RWPE1 (cell line): ENCODE results near the gene COLQ.

Experiments
- CTCF ChIA-PET: fragments of 350-600 bp; sonication (Branson Sonifier 250); formaldehyde crosslinking; extraction: SDS; loops from one replicate; lab custom pipeline; 2021; lab: Yijun Ruan, JAX
- POLR2A ChIA-PET: fragments of 400-600 bp; formaldehyde crosslinking; extraction: SDS; loops from one replicate; lab custom pipeline; 2020; ENCODE audit warnings: antibody characterized with exemption; ENCODE audit not compliant: low non-redundant PET; lab: Yijun Ruan, JAX
- DNase-seq: peaks from one replicate; pipeline ENCODE4 v3.0.0; 2012; ENCODE audit warnings: low spot score
- H3K27ac ChIP-seq: fragments of 450-650 bp; 2 replicates; pipeline ENCODE4 v1.5.1; 2017
- TF ChIP-seq, protein P1 (sequence below): fragments of 450-650 bp; conservative IDR thresholded peaks from 2 replicates; pipeline ENCODE4 v1.5.1; 2017; ENCODE audit warnings: low read depth, mild to moderate bottlenecking

Gene COLQ

GRCh38 chr3:15403965-15404364 is 117.5 kb downstream of the COLQ start:
- no peak for DNase-seq
- H3K27ac ChIP-seq, result no peak overlapping the region
- TF ChIP-seq, protein P1, sequence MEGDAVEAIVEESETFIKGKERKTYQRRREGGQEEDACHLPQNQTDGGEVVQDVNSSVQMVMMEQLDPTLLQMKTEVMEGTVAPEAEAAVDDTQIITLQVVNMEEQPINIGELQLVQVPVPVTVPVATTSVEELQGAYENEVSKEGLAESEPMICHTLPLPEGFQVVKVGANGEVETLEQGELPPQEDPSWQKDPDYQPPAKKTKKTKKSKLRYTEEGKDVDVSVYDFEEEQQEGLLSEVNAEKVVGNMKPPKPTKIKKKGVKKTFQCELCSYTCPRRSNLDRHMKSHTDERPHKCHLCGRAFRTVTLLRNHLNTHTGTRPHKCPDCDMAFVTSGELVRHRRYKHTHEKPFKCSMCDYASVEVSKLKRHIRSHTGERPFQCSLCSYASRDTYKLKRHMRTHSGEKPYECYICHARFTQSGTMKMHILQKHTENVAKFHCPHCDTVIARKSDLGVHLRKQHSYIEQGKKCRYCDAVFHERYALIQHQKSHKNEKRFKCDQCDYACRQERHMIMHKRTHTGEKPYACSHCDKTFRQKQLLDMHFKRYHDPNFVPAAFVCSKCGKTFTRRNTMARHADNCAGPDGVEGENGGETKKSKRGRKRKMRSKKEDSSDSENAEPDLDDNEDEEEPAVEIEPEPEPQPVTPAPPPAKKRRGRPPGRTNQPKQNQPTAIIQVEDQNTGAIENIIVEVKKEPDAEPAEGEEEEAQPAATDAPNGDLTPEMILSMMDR, result no peak
- ChIA-PET POLR2A (no interaction called here), CTCF (no interaction called here)

DNA sequence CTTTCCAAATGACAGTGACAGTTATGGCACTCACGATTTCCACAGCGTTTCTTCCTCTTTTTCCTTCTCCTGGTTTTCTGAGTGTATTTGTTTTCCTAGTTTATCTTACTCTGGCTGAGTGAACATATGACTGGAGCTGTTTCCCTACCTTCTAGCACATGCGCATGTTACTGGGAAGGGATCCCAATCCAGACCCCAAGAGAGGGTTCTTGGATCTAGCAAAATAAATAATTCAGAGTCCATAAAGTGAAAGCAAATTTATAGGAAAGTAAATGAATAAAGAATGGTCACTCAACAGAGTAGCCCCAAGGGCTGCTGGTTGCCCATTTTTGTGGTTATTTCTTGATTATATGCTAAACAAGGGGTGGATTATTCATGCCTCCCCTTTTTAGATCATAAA is 118.0 kb downstream of the COLQ start:
- CTCF ChIA-PET, result no interaction called here
- POLR2A ChIA-PET, result no interaction called here

DNA sequence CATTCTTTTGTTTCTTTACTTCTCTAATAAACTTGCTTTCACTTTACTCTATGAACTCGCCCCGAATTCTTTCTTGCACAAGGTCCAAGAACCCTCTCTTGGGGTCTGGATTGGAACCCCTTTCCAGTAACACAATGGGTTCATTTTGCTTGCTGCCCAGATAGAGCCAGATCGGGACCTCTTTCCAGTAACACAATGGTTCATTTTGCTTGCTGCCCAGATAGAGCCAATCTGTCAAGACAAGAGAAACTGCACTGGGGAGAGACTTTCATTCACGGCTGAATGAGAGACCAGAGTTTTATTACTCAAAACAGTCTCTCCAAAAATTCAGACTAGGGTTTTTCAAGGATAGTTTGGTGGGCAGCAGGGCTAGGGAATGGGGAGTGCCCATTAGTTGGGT is 119.6 kb downstream of the COLQ start:
- no peak overlapping the region for H3K27ac ChIP-seq
- ChIA-PET POLR2A (no interaction called here), CTCF (no interaction called here)
- TF ChIP-seq, protein P1, result no peak
- no peak for DNase-seq

More for the DNA sequence above, 118.0 kb downstream of the COLQ start:
- TF ChIP-seq, protein P1, result no peak
- no peak overlapping the region for H3K27ac ChIP-seq
- no peak for DNase-seq
